Astrocyte (in vitro differentiated cells and primary cell): ENCODE data around the gene NES. TPM values are rescaled to one million over a fixed set of nuclear protein-coding genes. Genes with fewer than 3 reads are reported as not detected.

Source experiments
- DNase-seq: peaks from one replicate; pipeline ENCODE4 v3.0.0-alpha.2; 2010; ENCODE audit warnings: low read depth
- FAIRE-seq: peaks from 2 replicates; lab custom pipeline; 2011; peaks lifted over from hg19 to GRCh38; lab: Jason Lieb, UNC
- H2AFZ ChIP-seq: 2 replicates; pipeline ENCODE4 v1.6.0; 2012; ENCODE audit warnings: low read depth, low read length, inconsistent platforms
- H3K27ac ChIP-seq: 2 replicates; pipeline ENCODE4 v1.5.1; 2011; ENCODE audit warnings: low read depth, low read length, inconsistent platforms
- H3K27me3 ChIP-seq: 2 replicates; pipeline ENCODE4 v1.6.0; 2011; ENCODE audit warnings: low read length, inconsistent platforms; ENCODE audit not compliant: insufficient read depth
- H3K36me3 ChIP-seq: 2 replicates; pipeline ENCODE4 v1.5.1; 2011; ENCODE audit warnings: low read length, inconsistent platforms; ENCODE audit not compliant: insufficient read depth
- H3K4me1 ChIP-seq: 2 replicates; pipeline ENCODE4 v1.5.1; 2011; ENCODE audit warnings: low read length, inconsistent platforms; ENCODE audit not compliant: insufficient read depth
- H3K4me2 ChIP-seq: 2 replicates; pipeline ENCODE4 v1.6.0; 2012; ENCODE audit warnings: low read length, inconsistent platforms
- H3K4me3 ChIP-seq: 2 replicates; pipeline ENCODE4 v1.5.1; 2011; ENCODE audit warnings: low read depth, mild to moderate bottlenecking, low read length, inconsistent platforms; ENCODE audit not compliant: insufficient read depth
- H3K79me2 ChIP-seq: 2 replicates; pipeline ENCODE4 v1.6.0; 2012; ENCODE audit warnings: mild to moderate bottlenecking, low read length, inconsistent platforms; ENCODE audit not compliant: insufficient read depth
- H3K9ac ChIP-seq: 2 replicates; pipeline ENCODE4 v1.6.0; 2012; ENCODE audit warnings: mild to moderate bottlenecking, low read length, inconsistent platforms
- H3K9me3 ChIP-seq: 2 replicates; pipeline ENCODE4 v1.5.1; 2012; ENCODE audit warnings: low read depth, mild to moderate bottlenecking, low read length, inconsistent platforms; ENCODE audit not compliant: insufficient read depth
- H4K20me1 ChIP-seq: 2 replicates; pipeline ENCODE4 v1.6.0; 2012; ENCODE audit warnings: low read length, inconsistent platforms; ENCODE audit not compliant: insufficient read depth
- H3K27ac Mint-ChIP-seq: one replicate; pipeline ENCODE4 v1.8.0; 2021; ENCODE audit warnings: mild to moderate bottlenecking, mixed read lengths; ENCODE audit not compliant: unreplicated experiment
- H3K27me3 Mint-ChIP-seq: one replicate; pipeline ENCODE4 v1.8.0; 2021; ENCODE audit warnings: low read depth, mixed read lengths; ENCODE audit not compliant: unreplicated experiment
- H3K36me3 Mint-ChIP-seq: one replicate; pipeline ENCODE4 v1.8.0; 2021; ENCODE audit warnings: low read depth, mixed read lengths; ENCODE audit not compliant: unreplicated experiment
- H3K4me1 Mint-ChIP-seq: one replicate; pipeline ENCODE4 v1.8.0; 2021; ENCODE audit warnings: low read depth, mixed read lengths; ENCODE audit not compliant: unreplicated experiment
- H3K4me3 Mint-ChIP-seq: one replicate; pipeline ENCODE4 v1.8.0; 2021; ENCODE audit warnings: mild to moderate bottlenecking, moderate library complexity, mixed read lengths; ENCODE audit not compliant: unreplicated experiment
- H3K9me3 Mint-ChIP-seq: one replicate; pipeline ENCODE4 v1.8.0; 2021; ENCODE audit warnings: mild to moderate bottlenecking, mixed read lengths; ENCODE audit not compliant: unreplicated experiment
- CTCF ChIP-seq: IDR thresholded peaks from 2 replicates; pipeline ENCODE4 v1.5.1; 2011; ENCODE audit warnings: low read depth, mild to moderate bottlenecking, inconsistent platforms, low read length, moderate library complexity; ENCODE audit not compliant: insufficient read depth
- EZH2 ChIP-seq: IDR thresholded peaks from 2 replicates; pipeline ENCODE4 v1.6.1; 2012; ENCODE audit warnings: mild to moderate bottlenecking, low read length, inconsistent platforms; ENCODE audit not compliant: insufficient read depth
- total RNA-seq: library from RNA; stranded (reverse); gene quantifications from 2 replicates; pipeline ENCODE4 v1.2.1, GENCODE V29; 2021

Gene NES
- total RNA-seq, 1 donor from 2014 or later = 310 TPM

GRCh38 chr1:156645056-156645455, 32.2 kb downstream of the NES start:
- no peak for DNase-seq
- Histone ChIP-seq H3K27me3 (peaks cover 84% of the 10 kb centered on the region), H3K27ac (no peak overlapping the region), H3K79me2 (no peaks in the 10 kb centered on the region), H3K9ac (no peak overlapping the region), H4K20me1 (peaks cover 10% of the 10 kb centered on the region), H2AFZ (no peak overlapping the region), H3K4me3 (no peak overlapping the region), H3K36me3 (no peaks in the 10 kb centered on the region), H3K9me3 (peaks cover 3% of the 10 kb centered on the region), H3K4me1 (peaks cover 7% of the 10 kb centered on the region), H3K4me2 (no peak overlapping the region)
- no peak overlapping the region for H3K4me3 Mint-ChIP-seq
- H3K4me1 Mint-ChIP-seq = peaks cover 5% of the 10 kb centered on the region
- peaks cover 6% of the 10 kb centered on the region for H3K36me3 Mint-ChIP-seq
- TF ChIP-seq CTCF = no peak
- no peak for TF ChIP-seq EZH2
- H3K27me3 Mint-ChIP-seq = peaks cover 83% of the 10 kb centered on the region
- no peak overlapping the region for H3K27ac Mint-ChIP-seq
- no peaks in the 10 kb centered on the region for H3K9me3 Mint-ChIP-seq
- no peak for FAIRE-seq

GRCh38 chr1:156644640-156645039, 32.6 kb downstream of the NES start:
- Histone ChIP-seq H3K4me1 (peaks cover 7% of the 10 kb centered on the region), H3K9me3 (peaks cover 3% of the 10 kb centered on the region), H3K36me3 (no peaks in the 10 kb centered on the region), H2AFZ (no peak overlapping the region), H3K9ac (no peak overlapping the region), H3K4me2 (no peak overlapping the region), H3K27me3 (peaks cover 88% of the 10 kb centered on the region), H3K79me2 (no peaks in the 10 kb centered on the region), H4K20me1 (peaks cover 12% of the 10 kb centered on the region), H3K4me3 (no peak overlapping the region), H3K27ac (no peak overlapping the region)
- Mint-ChIP-seq H3K27ac (no peak overlapping the region), H3K36me3 (peaks cover 6% of the 10 kb centered on the region), H3K4me3 (no peak overlapping the region), H3K4me1 (peaks cover 8% of the 10 kb centered on the region), H3K27me3 (peaks cover 85% of the 10 kb centered on the region), H3K9me3 (no peaks in the 10 kb centered on the region)
- no peak for FAIRE-seq
- no peak for DNase-seq
- TF ChIP-seq EZH2 (no peak), CTCF (no peak)

- H3K27me3 Mint-ChIP-seq = peaks cover 86% of the 10 kb centered on the region
- H3K27ac Mint-ChIP-seq = no peak overlapping the region
- no peak overlapping the region for H3K4me3 Mint-ChIP-seq
- H3K9me3 Mint-ChIP-seq = no peaks in the 10 kb centered on the region
- peaks cover 16% of the 10 kb centered on the region for H4K20me1 ChIP-seq
- peaks cover 7% of the 10 kb centered on the region for H3K4me1 ChIP-seq
- H3K9me3 ChIP-seq = peaks cover 3% of the 10 kb centered on the region
- H3K79me2 ChIP-seq = no peaks in the 10 kb centered on the region
- H3K36me3 Mint-ChIP-seq = peaks cover 6% of the 10 kb centered on the region
- no peak overlapping the region for H3K9ac ChIP-seq
- TF ChIP-seq EZH2 (no peak), CTCF (no peak)
- no peak overlapping the region for H2AFZ ChIP-seq
- no peak overlapping the region for H3K4me2 ChIP-seq
- FAIRE-seq (no peak), DNase-seq (no peak)
- peaks cover 91% of the 10 kb centered on the region for H3K27me3 ChIP-seq
- peaks cover 8% of the 10 kb centered on the region for H3K4me1 Mint-ChIP-seq
- H3K36me3 ChIP-seq = no peaks in the 10 kb centered on the region
- no peak overlapping the region for H3K27ac ChIP-seq
- H3K4me3 ChIP-seq = no peak overlapping the region
These were observed 33.1 kb downstream of the NES start for GRCh38 chr1:156644146-156644545.
